Fibroblast of skin of back (primary cell): ENCODE results near the gene NTNG2.
A peak's percentile ranks its signal among the peaks of the same experiment; 100 is the strongest.

ENCODE experiments used
- DNase-seq: peaks from one replicate; pipeline ENCODE4 v3.0.0-alpha.2; 2013

NTNG2 gene

DNA sequence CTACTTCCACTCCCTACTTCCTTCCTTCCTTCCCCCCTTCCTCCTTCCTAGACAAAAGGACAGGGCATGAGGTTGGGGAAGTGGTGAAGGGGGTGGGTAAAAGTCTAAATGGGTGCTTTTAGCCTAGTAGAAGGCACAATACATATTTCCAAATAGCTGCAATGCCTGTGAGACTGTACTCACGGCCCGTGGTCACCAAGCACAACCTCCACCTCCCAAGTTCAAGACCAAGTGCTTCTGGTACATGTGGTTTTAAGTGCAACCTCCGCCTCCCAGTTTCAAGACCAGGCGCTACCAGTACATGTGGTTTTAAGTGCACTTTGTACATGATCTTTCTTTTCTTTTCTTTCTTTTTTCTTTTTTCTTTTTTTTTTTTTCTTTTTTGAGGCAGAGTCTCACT, 14.5 kb upstream of the NTNG2 start:
- no peak for DNase-seq

DNA sequence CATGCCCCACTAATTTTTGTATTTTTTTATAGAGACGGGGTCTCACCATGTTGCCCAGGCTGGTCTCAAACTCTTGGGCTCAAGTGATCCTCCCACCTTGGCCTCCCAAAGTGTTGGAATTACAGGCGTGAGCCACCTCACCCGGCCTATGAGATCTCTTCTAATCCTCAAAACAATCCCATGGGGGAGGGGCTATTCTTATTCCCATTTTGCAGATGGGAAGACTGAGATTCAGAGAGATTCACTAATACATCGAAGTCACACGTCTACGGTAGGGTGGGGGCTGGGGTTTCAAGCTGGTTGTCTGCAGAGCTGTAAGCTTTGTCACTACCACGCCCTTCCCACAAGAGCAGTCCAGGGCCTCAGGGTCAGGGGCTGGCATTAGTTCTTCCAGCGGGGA, 14.0 kb upstream of the NTNG2 start:
- DNase-seq = no peak

DNA sequence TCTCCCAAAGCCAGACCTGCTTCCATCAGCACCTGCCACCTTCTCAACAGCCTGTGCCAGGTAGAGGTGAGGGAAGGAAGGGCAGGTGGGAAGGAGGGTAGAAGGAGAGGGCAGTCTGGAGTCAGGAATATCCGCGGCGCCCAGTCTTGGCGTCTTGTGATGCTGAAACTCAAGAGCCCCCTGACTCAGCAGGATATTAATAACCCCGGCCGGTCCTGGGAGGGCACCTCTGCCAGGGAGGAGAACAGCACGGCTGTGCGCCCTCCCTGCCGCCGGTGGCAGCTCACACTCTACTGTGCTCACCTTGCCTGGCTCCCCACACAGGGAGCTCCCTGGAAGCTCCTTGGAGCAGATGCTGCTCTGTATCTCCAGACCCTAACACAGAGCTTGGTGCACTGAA, 11.6 kb upstream of the NTNG2 start:
- no peak for DNase-seq

DNA sequence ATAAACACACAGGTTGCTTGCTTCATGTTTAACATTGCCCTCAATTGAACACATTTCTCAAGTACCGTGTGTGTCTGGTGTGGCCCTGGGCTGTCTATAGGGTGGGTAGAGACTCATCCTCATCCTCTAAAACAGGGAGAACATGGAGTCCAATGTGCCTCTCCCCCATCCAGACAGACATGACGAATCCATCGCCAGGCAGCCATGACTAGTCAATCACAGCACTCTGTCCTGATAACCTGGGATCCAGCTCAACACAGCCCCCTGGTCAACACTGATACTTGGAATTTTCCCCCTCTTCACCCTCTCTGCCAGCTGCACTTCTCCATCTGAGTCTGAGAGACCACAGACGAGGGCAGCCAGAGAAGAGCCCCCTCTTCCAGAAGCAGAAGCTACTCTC, 10.7 kb upstream of the NTNG2 start:
- no peak for DNase-seq

DNA sequence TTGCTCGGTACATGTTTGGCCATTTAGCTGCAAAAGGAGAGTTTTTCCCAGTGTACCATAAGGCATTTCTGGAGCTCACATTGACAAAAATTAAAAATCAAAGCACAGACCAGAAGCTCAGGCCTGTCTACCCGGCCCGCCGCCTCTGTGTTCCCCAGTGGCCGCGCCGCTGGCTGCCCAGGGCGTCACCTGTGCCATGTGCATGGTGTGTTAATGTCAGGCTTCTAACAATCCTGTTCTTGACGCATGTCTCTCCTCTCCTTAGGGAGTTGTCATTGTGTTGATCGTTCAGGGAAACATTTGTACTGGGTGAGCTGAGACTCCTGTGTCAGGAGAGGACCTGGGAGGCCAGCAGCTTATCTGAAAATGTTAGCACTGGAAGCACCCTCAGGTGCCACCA, 9.6 kb upstream of the NTNG2 start:
- DNase-seq = no peak

DNA sequence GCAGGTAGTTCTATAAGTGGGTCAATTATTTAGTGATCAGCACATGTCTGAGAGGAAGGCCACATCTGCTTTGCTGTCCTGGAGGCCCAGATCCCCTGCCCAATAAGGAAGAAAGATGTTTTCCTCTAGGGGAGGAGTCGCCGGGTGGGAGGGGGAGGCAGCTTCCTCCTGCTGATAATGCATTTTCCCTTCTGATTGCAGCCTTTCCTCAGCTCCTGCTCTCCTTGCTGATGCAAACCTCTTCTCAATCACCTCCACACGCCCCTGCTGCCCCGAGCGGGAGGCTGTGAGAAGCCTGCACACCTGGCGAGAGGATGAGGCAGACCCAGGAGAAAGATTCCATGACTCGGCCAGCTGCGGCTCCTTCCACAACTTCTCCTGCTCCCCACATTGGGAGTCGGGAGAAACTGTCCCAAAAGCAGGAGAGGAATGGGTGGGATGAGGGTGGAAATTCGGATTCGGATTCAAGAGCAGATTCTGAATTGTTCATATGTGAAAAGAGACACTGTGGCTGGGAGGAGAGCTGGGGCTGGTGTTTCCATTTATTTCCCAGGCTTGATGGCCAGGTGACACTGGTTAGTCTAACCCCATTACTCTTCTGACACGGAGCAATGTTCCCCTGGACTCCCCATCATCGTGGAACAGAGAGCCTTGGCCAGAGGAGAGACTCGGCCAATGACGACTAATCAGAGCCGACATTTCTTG, 6.8 kb upstream of the NTNG2 start:
- DNase-seq = no peak

DNA sequence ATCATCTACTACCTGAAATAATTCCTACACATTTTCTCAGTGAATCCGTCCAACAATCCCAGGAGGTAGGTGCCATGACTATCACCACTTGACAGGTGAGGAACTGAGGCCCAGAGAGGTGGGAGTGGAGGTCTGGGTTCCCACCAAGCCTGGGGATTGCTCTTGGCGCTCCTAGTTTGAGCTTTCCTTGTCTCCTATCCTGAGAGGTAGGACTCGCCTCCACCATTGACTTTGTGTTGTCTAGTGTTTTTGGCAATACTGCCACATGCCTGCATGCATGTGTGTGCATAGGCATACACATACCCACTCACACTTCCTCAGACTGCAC, 6.3 kb upstream of the NTNG2 start:
- no peak for DNase-seq

DNA sequence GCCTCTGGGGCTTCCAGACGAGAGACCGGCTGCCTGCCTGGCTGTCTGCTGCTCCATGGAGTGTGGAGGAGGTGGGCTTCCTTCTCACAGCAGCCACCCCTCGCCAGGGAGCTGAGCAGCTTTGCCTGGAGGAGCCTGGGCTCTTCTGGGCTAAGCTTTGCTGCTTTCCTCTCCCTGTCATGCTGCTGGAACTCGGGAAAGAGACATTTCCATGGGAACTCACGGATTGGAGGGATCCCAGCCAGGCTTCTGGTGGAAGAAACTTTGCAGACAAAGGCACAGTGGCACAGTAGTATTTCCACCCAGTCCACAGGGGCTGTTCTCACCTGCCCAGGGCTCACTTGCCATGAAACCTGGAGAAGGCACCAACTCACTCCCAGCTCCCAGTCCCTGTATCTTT, 5.6 kb upstream of the NTNG2 start:
- DNase-seq = no peak

DNA sequence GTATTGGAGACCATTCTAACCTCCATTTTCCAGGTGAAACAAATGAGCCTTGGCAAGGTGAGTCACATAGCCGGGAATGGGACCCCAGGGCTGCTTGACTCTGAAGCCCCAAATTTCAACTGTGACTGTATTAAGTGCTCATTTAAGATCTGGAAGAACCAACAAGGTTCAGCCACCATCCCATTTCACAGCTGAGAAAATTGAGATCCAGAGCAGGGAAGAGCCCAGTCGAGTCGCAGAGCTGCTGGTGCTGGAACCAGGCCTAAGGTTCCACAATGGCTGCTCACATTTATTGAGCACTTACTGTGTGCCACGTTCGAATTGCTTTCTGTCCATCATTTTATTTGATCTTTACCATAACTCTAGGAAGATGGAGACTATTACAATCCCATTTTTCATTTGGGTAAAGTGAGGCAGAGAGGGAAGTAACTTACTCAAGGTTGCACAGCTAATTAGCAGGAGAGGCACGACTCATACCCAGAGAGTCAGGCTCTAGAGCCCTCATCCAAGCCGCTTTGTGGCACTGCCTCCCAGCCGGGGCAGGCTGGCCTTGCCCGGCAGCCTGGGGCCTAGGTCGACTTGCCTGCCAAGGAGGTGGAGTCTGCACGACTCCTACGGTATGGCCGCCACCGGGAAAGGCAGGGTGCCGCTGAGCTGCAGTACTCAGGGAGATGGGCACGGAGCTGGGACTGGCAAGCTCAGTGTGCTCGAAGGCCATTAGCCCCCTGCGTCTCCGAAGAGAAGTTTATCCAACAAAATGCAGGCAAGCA, 4.3 kb upstream of the NTNG2 start:
- no peak for DNase-seq

DNA sequence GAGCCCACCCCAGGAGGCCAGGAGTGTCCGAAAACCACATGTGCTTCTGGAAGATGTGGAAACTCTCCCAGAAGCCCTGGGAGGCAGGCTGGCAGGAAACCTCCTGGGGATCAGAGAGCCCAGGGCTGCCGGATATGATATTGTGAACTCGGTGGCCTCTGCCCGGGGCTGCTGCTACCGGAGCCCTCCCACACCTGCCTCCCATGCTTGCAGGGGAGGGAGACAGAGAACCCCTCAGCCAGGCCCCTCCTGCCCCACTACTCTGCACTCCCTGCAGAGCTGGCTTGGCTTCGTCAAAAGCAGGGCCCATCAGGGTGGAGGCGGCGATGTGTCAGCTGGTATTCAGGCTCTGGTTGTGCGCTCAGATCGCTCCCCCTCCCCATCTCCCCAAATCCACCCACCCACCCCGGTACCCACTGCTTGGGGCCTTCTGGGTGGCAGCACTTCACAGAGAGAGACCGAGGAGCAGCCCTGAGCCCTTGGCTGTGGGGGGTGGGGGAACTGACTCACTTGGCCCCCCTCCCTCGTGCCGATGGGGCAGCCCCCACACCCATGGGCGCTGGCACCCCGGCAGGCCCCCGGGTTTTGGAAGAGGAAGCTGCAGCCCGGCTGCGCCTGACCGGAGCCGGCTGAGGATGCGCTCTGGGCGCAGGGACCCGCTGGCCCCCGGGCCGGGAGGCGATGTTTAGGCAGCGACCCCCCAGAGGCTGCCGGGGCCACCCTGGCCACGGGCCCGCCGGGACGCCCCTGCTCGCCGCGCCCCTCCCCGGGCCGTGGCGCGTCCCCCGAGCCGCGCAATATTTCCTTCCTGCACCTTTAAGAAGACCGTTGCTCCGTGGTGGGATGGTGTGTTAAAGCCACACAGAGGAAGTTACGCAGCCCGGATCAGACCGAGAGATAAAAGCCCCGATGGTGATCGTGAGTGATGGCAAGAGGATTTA, 786 bp upstream of the NTNG2 start:
- DNase-seq = peak; percentile 77

DNA sequence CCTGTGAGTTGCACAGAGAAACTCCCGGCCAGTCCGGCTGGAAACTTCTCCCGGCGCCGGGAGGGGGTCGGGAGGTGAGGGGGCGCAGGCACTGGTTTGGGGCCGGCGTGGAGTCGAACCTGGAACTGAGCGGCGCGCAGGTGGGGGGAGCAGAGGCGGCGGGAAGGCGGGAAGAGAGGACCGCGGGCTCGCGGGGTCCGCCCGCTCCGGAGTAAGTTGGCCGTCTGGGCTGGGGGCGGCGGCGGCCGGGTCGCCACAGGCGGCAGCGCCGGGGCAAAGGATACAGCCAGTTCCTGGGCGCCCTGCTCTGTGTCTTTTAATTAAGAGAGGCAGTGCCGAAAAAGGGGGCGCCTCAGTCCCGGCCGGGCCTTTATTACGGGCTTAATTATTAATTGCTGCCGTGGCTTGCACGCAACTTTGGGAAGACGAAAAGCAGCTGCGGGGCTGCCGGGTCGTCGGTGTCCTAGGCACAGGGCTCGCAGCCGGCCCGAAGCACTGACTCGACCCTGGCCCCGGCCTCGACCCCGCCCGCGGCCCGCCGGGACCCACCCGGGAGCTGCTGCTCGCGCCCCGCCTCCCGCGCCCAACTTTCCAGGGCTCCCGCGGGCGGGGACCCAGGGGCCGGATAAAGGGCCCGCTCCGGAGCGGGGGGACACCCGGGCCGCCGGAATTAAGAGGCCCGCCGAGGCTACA, 1.1 kb downstream of the NTNG2 start:
- DNase-seq = no peak

DNA sequence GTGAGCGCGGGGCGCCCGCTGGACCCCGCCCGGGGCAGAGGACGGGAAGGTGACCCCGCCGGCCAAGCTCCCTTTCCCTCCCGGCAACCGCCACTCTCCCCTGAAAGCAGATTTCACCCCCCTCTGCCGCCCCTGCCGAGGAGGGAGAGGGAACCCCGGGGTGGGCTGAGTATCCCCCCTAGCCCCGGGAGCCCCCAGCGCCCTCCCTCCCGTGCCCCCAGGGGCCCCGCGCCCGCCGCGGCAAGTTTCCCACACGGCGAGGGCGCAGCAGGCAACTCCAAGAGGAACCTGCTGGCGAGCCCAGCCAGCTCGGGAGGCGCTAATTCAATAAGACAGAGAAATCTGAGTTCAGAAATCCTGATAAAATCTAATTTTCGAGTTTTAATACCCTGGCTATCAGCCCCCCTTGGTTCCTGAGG, 1.6 kb downstream of the NTNG2 start:
- peak; percentile 9 for DNase-seq

DNA sequence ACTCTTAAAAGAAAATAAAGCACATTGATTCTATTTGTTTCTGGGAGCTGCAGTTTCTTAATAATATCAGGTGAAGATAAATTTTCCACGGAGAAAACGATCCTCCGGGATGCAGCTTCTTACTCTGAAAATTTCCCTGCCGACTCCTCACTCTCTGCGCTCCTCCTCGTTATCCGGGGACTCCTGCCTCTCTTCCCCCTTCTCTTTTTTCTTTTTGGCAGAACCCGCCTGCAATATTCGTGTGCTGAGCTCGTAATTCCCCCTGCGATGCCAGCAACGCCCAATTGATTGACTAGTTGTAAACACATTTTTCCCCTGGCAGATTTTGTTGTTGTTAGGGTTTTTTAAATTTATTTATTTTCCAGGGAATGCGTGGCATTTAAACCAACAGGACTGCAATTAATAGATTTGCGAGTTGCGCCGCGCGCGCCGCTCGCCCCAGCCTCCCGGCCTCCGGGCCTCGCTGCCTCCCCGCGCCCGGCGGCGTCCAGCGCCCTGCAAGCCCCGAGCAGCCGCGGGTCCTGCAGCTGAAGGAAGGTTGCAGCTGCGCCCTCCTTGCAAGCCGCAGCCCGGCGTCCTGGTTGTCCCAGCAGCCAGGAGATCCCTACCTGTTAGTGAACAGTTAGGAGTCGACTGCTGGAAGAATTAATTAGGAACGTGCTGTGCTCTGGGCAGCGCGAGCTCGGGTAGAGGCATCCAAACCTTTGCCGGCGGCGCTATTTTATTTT, 2.2 kb downstream of the NTNG2 start:
- DNase-seq = no peak

DNA sequence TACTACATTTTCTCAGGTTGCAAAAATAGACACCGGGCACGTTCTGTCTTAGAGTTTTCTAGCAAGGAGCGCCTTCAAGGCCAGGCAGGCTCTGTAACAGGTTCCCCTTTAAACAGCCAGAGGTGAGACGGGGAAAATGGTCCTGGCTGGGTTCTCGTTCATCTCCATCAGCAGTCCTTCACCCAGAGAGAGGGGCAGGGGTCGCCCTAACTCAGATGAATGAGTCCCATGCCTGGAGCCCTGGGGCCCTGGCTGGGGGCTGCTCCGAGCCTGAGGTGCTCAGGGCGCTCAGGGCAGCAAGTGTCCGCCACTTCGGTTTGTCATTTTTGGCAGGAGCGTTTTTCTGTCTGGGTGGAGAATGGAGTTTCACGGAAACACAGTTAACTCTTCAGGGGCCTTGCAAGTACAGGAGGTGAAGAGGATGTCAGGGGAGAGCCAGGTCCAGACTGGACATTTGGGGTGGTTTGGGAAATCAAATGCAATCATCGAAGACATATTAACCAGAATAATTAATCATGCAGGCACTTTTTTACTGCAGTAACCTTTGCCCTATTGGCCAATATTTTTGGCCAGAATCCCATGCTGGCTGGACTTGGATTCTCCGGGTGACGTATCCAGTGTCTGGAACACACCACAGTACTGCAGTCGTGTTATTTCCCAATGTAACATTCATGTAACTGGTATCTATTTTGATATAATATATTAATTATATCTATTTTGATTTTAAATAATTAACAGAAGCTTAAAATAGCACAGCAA, 2.9 kb downstream of the NTNG2 start:
- no peak for DNase-seq

DNA sequence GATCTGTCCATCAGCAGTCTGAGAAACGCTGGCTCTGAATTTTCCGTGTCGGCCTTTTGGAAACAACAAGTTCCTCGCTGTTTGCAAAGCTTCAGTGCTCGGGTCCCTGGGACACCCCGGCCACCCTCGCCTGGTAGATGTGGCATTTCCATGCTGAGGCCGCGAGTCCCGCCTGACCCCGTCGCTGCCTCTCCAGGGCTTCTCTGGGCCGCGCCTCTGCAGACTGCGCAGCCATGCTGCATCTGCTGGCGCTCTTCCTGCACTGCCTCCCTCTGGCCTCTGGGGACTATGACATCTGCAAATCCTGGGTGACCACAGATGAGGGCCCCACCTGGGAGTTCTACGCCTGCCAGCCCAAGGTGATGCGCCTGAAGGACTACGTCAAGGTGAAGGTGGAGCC, 4.7 kb downstream of the NTNG2 start:
- no peak for DNase-seq

DNA sequence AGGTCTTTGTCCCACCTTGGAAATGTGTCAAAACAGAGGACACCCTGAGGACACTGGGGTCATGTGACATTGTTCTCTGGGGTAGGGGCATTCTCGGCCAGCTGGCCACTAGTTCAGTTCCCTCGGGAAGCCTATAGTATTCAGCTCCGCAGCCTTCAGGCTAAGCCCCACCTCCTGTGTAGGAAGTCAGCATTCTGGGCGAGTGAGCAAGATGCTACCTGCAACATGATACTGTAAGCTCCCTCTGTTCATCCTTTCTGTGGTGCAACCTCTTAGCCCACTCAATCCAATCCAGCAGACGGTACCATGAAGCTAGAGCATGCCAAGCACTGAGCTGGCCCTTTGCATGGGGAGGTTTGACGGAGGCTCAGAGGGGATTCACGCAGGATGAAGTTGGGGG, 5.3 kb downstream of the NTNG2 start:
- no peak for DNase-seq

DNA sequence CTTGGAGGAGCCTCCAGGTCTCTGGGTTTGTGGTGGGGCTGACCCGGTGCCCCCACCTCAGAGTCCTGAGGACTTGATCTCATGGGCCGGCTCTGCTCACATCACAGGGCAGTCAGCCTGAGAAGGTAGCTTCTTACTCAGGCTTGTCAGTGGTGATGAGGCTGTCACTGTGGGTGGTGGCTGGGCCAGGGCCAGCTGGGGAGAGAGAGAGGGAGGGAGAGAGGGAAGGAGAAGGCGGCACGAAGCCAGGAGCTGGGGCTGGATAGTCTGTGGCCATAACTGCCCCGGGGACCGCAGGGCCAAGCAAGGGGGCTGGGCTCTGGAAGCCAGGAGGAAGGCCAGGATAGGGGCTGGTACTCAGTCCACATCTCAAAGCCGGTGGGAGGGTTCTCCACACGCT, 6.5 kb downstream of the NTNG2 start:
- DNase-seq = peak; percentile 42

DNA sequence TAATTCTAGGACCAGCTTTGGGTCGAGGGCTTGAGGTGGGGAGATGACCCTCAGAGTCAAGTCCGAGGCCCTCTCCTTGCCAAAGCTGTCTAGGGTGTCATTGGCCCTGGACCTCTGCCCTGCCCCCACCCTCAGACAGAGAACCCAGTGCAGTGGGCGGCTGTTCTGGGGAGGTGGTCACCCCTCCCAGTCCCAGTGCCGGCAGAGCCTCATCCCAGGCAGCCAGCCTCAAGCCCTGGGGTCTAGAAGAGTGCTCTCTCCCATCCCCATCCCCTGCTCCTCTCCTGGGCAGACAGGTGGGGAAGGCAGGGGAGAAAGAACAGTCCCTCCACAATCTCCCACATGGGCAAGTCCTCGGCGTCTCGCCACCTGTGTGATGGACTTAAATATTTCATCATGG, 7.0 kb downstream of the NTNG2 start:
- no peak for DNase-seq

DNA sequence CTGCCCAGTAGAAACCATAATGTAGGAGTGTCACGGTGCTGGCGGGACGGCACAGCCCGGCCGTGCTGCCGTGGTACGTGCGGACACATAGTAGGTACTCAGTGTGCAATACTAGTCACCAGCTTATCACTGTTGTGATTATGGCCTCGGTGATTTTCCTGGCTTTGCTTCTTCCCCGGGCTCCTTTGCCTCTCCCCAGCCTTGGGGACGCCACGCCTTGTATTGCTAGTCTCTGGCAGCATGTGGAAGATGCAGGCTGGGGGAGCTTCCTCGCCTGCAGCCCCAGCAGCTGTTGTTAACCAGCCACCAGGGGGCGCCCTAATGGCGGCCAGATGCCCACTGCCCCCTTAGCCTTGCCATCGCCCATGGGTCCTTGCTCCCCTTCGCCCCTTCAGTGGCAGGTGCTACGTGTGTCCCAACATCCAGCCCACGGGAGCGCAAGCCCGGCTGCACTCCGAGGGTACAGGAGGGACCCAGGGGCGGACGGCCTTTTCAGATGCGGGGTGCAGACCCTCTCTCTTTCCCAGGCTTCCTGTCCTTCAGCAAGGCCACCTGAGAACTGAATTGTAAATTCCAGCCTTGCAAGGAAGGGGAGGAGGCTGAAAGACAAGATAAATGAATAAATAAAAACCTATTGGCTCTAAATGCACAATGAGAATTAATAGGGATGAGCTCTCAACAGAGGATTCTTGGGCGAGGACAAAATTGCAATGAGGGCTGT, 8.0 kb downstream of the NTNG2 start:
- DNase-seq = peak; percentile 42

DNA sequence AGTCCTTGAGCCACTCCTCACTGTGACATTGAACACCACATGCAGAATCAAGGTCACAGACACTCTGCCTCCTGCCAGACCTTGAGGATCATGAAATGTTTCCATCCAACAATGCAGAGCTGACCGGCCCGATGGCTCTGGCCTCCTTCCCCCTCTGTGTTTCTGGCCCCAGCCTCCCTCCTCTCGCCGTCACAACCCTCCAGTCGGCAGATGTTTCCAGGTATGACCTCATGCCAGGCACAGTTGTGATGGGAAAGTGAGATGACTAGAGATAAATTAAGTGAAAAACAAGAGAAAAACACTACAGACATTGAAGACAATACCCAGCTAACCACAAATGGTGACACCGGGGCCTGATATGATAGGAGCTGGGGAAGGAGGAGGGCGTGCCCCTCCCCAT, 9.8 kb downstream of the NTNG2 start:
- DNase-seq = no peak

DNA sequence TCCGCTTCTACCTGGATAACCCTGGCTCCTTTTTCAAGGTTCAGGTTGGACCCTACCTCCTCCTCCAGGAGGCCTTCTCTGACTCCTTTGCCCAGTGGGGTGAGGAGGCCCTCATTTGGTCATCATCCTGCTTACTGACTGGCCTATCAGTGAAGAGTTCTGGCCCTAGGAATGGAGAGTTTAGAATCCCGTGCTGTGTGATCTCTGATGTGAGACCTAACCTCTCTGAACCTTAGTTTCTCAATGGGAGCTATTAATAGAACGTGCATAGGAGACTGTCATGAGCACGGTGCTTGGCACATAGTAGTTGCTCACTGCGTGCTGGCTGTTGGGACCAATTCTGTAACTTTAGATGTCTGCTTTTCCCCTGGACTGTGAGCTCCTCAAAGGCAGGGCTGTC, 10.3 kb downstream of the NTNG2 start:
- no peak for DNase-seq
